Measurements from ENCODE around the gene UNCX. TPM values are rescaled to one million over a fixed set of nuclear protein-coding genes. Genes with fewer than 3 reads are reported as not detected.

Gene UNCX
- total RNA-seq, 1 experiment from 2014 or later: not detected

DNA sequence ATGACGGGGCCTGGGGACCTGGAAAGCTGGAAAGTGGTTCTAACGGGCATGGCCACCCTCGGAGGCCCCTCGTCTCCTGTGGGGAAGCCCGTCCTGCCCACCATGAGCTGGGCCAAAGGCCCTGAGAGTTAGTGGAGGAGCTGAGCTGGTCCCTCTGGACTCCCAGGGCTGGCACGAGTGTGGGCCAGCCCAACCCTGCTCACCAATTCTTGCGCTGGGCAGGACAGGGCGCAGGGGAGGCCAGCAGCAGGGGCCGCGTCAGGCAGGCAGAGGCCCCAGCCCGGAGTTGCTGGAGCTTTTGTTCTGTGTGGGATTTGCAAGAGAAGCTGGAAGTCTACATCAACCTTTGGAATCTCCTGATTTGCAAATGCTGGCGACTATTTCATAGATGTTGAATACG lies 29.8 kb downstream of the UNCX start:
- Histone ChIP-seq H3K4me3 (replicated peaks in 1 of 2; ENCODE audit: low read depth in 1 of 2, low read length in 2 of 2) (no peak overlapping the region), H3K36me3 (ENCODE audit: control insufficient read depth in 1 of 2, insufficient read depth in 2 of 2, low read length in 2 of 2) (no peaks in the 10 kb centered on the region), H3K27ac (ENCODE audit: low read depth, low read length) (no peak overlapping the region), H2AFZ (ENCODE audit: low read depth, low read length, poor library complexity, severe bottlenecking) (no peak overlapping the region), H3K9me3 (ENCODE audit: control insufficient read depth in 1 of 2, insufficient read depth in 1 of 2, low read depth in 1 of 2, low read length in 2 of 2) (no peaks in the 10 kb centered on the region), H3K9ac (ENCODE audit: low read length) (no peak overlapping the region), H3K27me3 (ENCODE audit: insufficient read depth, low read length) (peaks cover 14% of the 10 kb centered on the region; the same call in 1 of the 2 replicates), H4K20me1 (ENCODE audit: insufficient read depth) (no peaks in the 10 kb centered on the region), H3K9me2 (ENCODE audit: insufficient read depth) (no peaks in the 10 kb centered on the region), H3K79me2 (ENCODE audit: insufficient read depth, low read length) (no peaks in the 10 kb centered on the region), H3K4me2 (ENCODE audit: low read length) (no peak overlapping the region), H3K4me1 (ENCODE audit: control insufficient read depth in 1 of 2, insufficient read depth in 2 of 2, low read length in 2 of 2) (no peaks in the 10 kb centered on the region)
- ChIA-PET RAD21 (ENCODE audit: low non-redundant PET in 1 of 2, low total read pairs in 2 of 2, uncharacterized antibody in 2 of 2, unreplicated experiment in 2 of 2) (no interaction called here), POLR2A (no interaction called here), CTCF (no interaction called here)
- BruUV-seq (replicated peaks): no TSS peak
- TF ChIP-seq, protein P1, sequence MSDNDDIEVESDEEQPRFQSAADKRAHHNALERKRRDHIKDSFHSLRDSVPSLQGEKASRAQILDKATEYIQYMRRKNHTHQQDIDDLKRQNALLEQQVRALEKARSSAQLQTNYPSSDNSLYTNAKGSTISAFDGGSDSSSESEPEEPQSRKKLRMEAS (IDR thresholded peaks at IDR 0.05): no peak
- TF ChIP-seq ZNF274 (IDR thresholded peaks at IDR 0.05; ENCODE audit: low read depth, low read length): no peak
- TF ChIP-seq, protein P2, sequence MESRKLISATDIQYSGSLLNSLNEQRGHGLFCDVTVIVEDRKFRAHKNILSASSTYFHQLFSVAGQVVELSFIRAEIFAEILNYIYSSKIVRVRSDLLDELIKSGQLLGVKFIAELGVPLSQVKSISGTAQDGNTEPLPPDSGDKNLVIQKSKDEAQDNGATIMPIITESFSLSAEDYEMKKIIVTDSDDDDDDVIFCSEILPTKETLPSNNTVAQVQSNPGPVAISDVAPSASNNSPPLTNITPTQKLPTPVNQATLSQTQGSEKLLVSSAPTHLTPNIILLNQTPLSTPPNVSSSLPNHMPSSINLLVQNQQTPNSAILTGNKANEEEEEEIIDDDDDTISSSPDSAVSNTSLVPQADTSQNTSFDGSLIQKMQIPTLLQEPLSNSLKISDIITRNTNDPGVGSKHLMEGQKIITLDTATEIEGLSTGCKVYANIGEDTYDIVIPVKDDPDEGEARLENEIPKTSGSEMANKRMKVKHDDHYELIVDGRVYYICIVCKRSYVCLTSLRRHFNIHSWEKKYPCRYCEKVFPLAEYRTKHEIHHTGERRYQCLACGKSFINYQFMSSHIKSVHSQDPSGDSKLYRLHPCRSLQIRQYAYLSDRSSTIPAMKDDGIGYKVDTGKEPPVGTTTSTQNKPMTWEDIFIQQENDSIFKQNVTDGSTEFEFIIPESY (IDR thresholded peaks at IDR 0.05; ENCODE audit: extremely low read depth, insufficient replicate concordance, low read length): no peak
- TF ChIP-seq, protein P3, sequence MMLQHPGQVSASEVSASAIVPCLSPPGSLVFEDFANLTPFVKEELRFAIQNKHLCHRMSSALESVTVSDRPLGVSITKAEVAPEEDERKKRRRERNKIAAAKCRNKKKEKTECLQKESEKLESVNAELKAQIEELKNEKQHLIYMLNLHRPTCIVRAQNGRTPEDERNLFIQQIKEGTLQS (IDR thresholded peaks at IDR 0.05): no peak
- TF ChIP-seq RAD21 (IDR thresholded peaks at IDR 0.05; ENCODE audit: low read depth): no peak
- no peak for TF ChIP-seq SIN3A (IDR thresholded peaks at IDR 0.05; ENCODE audit: low read depth)
- TF ChIP-seq EZH2phosphoT487 (IDR thresholded peaks at IDR 0.05; ENCODE audit: borderline replicate concordance): no peak
- no peak for TF ChIP-seq CEBPB (IDR thresholded peaks at IDR 0.05; ENCODE audit: low read depth)
- no peak for TF ChIP-seq EZH2 (IDR thresholded peaks at IDR 0.05)
- TF ChIP-seq CBX3 (IDR thresholded peaks at IDR 0.05; ENCODE audit: low read depth): no peak
- TF ChIP-seq JUND (IDR thresholded peaks at IDR 0.05): no peak
- TF ChIP-seq TCF7L2 (IDR thresholded peaks at IDR 0.05; ENCODE audit: borderline replicate concordance, extremely low read depth, insufficient read depth, insufficient read length): no peak
- TF ChIP-seq, protein P4, sequence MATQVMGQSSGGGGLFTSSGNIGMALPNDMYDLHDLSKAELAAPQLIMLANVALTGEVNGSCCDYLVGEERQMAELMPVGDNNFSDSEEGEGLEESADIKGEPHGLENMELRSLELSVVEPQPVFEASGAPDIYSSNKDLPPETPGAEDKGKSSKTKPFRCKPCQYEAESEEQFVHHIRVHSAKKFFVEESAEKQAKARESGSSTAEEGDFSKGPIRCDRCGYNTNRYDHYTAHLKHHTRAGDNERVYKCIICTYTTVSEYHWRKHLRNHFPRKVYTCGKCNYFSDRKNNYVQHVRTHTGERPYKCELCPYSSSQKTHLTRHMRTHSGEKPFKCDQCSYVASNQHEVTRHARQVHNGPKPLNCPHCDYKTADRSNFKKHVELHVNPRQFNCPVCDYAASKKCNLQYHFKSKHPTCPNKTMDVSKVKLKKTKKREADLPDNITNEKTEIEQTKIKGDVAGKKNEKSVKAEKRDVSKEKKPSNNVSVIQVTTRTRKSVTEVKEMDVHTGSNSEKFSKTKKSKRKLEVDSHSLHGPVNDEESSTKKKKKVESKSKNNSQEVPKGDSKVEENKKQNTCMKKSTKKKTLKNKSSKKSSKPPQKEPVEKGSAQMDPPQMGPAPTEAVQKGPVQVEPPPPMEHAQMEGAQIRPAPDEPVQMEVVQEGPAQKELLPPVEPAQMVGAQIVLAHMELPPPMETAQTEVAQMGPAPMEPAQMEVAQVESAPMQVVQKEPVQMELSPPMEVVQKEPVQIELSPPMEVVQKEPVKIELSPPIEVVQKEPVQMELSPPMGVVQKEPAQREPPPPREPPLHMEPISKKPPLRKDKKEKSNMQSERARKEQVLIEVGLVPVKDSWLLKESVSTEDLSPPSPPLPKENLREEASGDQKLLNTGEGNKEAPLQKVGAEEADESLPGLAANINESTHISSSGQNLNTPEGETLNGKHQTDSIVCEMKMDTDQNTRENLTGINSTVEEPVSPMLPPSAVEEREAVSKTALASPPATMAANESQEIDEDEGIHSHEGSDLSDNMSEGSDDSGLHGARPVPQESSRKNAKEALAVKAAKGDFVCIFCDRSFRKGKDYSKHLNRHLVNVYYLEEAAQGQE (IDR thresholded peaks at IDR 0.05; ENCODE audit: low read depth): no peak
- no peak for TF ChIP-seq SRF (IDR thresholded peaks at IDR 0.05; ENCODE audit: low read depth)
- TF ChIP-seq, protein P5, sequence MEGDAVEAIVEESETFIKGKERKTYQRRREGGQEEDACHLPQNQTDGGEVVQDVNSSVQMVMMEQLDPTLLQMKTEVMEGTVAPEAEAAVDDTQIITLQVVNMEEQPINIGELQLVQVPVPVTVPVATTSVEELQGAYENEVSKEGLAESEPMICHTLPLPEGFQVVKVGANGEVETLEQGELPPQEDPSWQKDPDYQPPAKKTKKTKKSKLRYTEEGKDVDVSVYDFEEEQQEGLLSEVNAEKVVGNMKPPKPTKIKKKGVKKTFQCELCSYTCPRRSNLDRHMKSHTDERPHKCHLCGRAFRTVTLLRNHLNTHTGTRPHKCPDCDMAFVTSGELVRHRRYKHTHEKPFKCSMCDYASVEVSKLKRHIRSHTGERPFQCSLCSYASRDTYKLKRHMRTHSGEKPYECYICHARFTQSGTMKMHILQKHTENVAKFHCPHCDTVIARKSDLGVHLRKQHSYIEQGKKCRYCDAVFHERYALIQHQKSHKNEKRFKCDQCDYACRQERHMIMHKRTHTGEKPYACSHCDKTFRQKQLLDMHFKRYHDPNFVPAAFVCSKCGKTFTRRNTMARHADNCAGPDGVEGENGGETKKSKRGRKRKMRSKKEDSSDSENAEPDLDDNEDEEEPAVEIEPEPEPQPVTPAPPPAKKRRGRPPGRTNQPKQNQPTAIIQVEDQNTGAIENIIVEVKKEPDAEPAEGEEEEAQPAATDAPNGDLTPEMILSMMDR (IDR thresholded peaks at IDR 0.05 in 2 of 3, conservative IDR thresholded peaks at IDR 0.05 in 1 of 3; ENCODE audit: borderline replicate concordance in 1 of 3, insufficient read depth in 1 of 3, low read depth in 2 of 3, low read length in 2 of 3): no peak
- no peak for TF ChIP-seq ZFX (IDR thresholded peaks at IDR 0.05)
- TF ChIP-seq EGR1 (IDR thresholded peaks at IDR 0.05; ENCODE audit: low read depth): no peak
- no peak for ATAC-seq
- intact Hi-C loops (cut with micrococcal nuclease): no loop called here
- no peak for DNase-seq (ENCODE audit: low read depth, low spot score)

All from HCT116 (cell line).